Hepatocyte (in vitro differentiated cells): ENCODE data around the gene CNOT9.

ENCODE experiments used
- CTCF ChIP-seq: fragments of 200-600 bp; sonication (generic); IDR thresholded peaks from 2 replicates; pipeline ENCODE4 v1.5.1; 2016; ENCODE audit warnings: antibody characterized with exemption, mild to moderate bottlenecking; ENCODE audit not compliant: poor library complexity
- EZH2phosphoT487 ChIP-seq: fragments of 200-600 bp; sonication (generic); IDR thresholded peaks from one replicate; pipeline ENCODE4 v1.6.1; 2018; ENCODE audit warnings: antibody characterized with exemption, mild to moderate bottlenecking, low read depth, moderate library complexity; ENCODE audit not compliant: unreplicated experiment, severe bottlenecking

- TF ChIP-seq EZH2phosphoT487 (no peak), CTCF (no peak)
These were observed 1.2 kb downstream of the CNOT9 start for GRCh38 chr2:218569661-218570500.
